Measurements from ENCODE around the gene SLC39A2.

- TF ChIP-seq CTCF (IDR thresholded peaks at IDR 0.05; ENCODE audit: low read depth, low read length, missing input control) (no peak), SP1 (IDR thresholded peaks at IDR 0.05) (no peak), YY1 (IDR thresholded peaks at IDR 0.05) (no peak), REST (IDR thresholded peaks at IDR 0.05) (no peak), ATF3 (IDR thresholded peaks at IDR 0.05) (no peak), JUND (IDR thresholded peaks at IDR 0.05) (no peak)
These were observed at the start of gene SLC39A2 for GRCh38 chr14:20998674-20999366.

Measured in liver (tissue), 3 donors.